ENCODE data around the gene NEDD1.
A peak's percentile ranks its signal among the peaks of the same experiment; 100 is the strongest.

NEDD1 gene, protein sequence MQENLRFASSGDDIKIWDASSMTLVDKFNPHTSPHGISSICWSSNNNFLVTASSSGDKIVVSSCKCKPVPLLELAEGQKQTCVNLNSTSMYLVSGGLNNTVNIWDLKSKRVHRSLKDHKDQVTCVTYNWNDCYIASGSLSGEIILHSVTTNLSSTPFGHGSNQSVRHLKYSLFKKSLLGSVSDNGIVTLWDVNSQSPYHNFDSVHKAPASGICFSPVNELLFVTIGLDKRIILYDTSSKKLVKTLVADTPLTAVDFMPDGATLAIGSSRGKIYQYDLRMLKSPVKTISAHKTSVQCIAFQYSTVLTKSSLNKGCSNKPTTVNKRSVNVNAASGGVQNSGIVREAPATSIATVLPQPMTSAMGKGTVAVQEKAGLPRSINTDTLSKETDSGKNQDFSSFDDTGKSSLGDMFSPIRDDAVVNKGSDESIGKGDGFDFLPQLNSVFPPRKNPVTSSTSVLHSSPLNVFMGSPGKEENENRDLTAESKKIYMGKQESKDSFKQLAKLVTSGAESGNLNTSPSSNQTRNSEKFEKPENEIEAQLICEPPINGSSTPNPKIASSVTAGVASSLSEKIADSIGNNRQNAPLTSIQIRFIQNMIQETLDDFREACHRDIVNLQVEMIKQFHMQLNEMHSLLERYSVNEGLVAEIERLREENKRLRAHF

DNA sequence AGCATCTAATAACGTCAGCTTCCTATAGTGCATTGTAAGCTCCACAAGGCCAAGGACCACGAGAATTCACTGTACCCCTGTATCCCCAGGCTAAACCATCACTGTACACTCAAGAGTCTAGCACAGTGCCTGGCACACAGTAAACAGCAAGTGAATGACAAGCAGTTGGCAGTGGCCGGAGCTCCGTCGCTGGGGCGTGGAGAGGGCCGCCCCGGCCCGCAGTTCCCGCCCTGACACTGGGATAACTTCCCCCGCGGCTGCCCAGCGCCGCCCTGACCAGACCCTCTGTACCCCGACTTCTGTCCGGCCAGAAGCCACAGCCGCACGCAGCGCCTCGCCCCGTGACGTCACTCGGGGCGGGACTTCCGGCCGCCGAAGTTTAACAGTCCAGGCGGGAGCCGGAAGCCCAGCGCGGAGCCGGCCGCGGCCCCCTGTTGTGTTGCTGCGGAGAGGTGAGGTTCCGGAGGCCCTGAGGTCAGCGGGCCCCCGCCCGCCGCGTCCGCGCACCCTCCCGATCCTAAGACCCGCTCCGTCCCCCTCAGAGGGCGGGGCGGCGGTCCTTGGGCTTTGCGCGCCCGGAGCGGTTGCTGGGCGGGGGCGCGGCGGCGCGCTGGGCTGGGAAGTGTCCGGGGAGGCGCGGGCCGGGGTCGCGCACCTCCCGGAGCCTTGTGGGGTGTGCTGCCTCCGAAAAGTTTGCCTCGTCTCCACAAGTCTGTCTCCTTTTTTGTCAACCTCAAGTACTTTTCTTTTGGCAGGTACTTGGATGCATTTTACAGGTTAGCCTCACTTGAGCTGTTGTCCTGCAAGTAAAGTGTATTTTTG, at the start of gene NEDD1:
Gene NEDD1 (plus strand): TSS at position 409 of the 822 bp plus-strand sequence. CDS start 2,503 bp downstream, outside the sequence.
- DNase-seq (ENCODE audit: low spot score) = peak; percentile 80

DNA sequence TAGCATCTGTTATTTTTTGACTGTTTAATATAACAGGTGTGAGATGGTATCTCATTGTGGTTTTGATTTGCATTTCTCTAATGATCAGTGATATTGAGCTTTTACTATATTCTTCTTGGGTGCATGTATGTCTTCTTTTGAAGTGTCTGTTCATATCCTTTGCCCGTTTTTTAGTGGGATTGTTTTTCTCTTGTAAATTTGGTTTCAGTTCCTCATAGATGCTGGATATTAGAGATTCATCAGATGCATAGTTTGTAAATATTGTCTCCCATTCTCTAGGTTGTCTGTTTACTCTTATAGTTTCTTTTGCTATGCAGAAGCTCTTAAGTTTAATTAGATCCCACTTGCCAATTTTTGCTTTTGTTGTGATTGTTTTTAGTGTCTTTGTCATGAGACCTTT, 48.9 kb upstream of the NEDD1 start:
- no peak for DNase-seq (ENCODE audit: low spot score)

DNA sequence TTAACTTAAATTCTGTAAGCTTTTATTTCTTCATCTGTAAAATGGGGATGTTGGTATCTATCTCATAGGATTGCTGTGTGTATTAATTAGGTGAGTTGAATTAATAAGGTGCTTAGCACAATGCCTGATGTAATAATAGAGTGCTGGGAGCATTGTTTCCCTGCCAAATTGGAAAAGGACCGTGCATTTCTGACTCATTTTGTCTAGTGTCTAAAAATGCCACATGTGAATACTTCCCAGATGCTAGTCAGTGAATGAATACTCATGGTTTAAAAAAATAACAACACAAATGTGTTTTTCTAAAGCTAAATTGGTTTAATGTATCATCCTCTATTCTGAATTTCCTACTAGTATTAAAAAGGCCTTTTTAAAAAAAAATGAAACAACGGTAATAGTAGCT, 45.4 kb upstream of the NEDD1 start:
- DNase-seq (ENCODE audit: low spot score) = no peak

DNA sequence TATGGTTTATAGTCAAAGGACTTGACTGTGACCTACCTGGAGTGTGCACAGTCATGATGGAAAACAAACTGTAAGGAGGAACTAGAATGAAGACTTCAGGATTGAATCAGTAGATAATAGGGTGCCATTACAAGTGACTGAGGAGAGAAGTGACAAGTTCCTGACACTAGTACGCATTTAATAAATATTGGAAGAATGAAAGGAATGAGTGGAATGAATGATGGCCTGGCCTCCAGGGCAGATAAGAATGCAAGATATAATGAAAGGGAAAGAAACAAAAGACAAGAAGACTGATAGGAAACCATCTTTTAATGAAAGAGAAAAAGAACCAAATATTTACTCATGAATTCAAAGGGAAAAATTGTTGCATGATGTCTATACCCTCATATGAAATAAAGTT, 44.7 kb upstream of the NEDD1 start:
- no peak for DNase-seq (ENCODE audit: low spot score)

DNA sequence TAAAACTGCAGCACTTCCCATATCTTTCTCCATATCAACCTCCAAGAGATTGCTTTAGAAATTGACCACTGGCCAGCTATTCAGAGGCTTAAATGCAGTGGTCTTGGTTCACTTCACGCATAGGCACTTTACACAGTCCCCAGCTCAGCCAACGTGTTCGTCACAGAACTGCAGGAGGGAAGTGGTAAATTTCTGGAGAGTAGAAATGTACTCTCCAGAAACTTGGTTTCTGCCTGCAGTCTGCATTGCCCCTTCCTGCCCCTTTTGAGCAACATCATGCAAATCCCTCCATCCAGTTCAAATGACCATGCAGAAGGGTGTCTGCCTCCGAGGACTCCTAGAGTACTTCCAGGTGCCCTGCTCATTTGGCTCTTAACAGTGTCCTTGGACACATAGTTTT, 42.7 kb upstream of the NEDD1 start:
- no peak for DNase-seq (ENCODE audit: low spot score)

DNA sequence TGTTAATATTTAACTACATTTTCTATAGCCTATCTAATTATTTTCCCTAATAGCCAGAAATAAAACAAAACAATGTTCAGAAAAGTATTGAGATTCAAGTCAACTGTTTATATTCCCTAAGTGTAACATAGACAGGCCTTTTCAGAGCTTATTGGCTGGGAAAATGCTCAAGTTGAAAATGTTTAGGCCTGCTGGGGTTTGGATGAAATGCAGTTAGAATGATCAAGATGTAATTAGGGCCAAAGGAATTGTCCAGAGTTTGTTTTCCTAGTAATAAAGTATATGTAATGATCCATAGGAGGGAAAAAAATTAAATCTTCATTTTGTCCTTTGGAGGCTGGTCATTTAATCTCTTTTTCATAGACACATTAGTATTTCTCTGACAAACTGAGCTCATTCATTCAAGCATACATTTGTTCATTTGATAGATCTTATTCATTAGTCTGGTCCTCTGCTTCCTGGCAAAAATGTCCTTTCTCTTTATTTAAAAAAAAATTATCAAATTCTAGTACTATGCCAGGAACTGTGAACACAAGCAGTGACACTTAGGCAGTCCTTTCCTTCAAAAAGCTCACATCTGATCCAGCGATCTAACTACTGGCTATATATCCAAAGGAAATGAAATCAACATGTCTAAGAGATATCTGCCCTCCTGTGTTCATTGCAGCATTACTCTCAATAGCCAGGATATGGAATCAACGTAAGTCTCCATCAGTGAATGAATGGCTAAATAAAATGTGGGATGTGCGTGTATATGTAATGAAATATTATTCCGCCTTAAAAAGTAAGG, 40.1 kb upstream of the NEDD1 start:
- no peak for DNase-seq (ENCODE audit: low spot score)

DNA sequence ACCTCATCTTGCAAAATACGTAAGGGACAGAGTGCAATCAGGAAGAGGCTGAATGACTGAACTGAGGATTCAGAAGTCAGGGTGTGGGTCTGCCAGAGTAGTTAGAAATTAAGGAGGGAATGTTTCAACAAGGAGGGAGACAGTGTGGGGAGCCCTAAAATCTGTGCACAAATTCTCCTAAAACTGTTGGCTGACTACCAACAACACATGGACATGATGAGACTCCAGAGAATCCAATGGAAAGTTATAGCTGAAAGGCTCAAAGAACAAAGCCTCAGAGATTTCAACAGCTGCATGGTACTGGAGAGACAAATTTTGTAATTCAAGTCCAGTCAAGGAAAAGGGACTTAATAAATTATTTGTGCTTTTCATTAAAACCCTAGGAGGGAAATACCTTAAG, 36.1 kb upstream of the NEDD1 start:
- DNase-seq (ENCODE audit: low spot score) = no peak

DNA sequence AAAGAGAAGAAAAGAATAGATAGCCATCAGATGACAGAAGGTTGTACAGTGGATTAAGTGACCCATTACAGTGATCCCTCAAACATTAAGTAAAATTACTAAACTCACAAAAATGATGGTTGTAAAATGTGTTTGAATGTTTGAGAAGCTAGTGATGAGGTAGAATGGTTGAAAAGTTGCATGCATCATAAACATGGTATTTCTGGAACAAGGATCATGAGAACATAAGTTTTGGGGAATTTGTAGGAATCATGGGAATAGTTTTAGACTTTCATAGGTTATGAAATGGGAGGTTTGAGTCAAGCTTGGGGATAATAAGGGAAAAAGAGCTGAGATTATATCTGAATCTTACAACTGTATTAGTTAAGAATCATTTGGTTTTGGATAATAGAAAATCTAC, 34.1 kb upstream of the NEDD1 start:
- no peak for DNase-seq (ENCODE audit: low spot score)

DNA sequence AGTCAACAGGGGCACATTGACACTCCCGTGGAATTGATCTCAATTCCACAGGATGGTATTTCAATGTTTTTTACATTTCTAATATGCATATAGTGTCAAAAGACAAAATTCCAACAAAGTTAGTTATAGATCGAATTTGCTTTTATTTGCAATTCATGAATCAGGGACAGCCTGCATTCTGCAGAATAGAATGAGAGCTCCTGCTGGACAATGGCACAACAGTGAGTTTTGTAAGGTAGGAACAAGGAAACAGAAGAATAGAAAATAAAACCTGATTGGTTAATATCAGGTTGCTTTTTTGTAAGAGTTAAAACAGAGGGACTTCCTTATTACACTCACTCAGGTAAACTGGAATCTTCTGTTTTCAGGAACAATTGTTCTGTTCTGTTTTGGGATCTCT, 32.8 kb upstream of the NEDD1 start:
- no peak for DNase-seq (ENCODE audit: low spot score)

DNA sequence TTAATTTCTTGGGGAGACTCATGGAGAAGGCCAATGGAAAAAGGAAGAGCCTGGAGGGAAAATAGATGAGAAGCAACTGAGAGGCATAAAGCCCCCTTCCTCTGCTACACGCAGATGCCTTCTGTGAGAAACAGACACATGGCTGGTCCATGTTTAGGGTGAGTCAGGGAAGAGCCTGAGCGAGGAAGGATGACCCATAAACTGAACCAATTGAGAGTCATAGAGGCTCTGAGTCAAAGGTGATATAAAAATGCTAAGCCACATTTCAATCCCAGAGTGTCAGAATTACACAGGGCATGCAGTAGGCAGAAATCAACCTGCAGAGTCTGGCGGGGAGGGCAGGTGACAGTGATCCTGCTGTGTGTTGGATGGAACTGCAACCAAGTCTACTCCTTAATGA, 30.1 kb upstream of the NEDD1 start:
- no peak for DNase-seq (ENCODE audit: low spot score)

DNA sequence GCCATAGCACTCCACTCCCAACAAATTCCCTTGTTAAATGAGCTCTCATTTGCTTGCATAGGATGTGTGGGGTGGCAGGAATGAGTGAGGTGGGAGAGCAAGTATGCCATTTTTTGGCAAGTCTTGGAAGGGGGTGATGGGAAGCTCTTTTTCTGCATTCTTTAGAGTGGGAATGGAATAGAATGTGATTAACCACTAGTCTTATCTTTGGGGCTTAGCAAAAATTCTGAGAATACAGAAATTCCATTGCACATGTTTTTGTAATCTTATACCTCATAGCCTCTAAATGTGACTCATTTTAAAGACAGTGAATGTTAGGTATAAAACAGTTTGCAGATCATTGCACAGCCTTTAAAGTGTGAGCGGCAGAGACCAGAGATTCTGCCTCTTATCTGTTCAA, 28.4 kb upstream of the NEDD1 start:
- no peak for DNase-seq (ENCODE audit: low spot score)

DNA sequence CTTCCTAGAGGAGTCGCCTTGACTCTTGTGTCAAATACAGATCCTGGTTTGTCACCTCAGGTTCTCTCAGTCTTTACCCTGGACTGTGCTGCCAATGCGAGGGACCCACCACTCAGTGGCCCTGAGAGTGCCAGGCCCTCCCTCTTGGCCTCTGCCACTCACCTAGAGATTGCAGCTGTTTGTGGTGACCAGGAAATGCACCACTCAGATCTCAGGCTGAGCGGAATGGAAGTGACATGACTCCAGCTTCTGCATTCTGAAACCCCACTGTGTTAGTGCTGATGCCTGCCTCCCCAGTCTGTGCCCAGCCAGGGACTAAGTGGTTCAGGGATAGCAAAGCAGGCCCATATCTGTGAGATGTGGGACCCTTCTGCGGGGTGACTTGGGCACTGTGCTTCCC, 27.8 kb upstream of the NEDD1 start:
- no peak for DNase-seq (ENCODE audit: low spot score)

DNA sequence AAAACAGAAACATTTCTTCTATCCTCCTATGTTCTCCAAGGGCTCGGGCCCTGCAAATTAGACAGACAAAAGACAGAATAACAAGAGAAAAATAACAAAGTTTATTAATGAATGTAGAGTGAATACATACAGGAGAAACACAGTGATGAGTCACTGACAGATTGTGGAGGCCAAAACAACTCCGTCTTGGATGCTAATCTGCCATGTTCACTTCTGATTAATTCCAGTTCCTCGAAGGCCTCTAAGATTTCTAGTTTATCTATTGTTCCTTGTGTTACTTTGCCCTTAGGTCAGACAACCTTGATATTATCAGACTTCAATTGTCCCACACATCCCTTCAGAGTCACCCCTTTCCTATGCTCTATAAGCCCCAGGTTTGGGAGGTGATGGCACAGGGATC, 26.8 kb upstream of the NEDD1 start:
- no peak for DNase-seq (ENCODE audit: low spot score)

DNA sequence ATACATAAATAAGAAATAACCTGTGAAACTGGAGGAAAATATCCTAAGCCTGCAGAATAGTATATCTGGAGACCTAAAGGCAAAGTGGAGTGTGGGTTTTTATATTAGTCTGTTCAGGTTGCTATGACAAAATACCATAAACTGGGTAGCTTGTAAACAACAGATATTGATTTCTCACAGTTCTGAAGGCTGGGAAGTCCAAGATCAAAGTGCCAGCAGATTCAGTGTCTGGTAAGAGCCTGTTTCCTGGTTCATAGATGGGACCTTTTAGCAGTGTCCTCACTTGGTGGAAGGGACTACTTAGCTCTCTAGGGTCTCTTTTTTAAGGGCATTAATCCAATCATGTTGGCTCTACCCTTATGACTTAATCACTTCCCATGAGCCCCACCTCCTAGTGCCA, 25.4 kb upstream of the NEDD1 start:
- DNase-seq (ENCODE audit: low spot score) = no peak

DNA sequence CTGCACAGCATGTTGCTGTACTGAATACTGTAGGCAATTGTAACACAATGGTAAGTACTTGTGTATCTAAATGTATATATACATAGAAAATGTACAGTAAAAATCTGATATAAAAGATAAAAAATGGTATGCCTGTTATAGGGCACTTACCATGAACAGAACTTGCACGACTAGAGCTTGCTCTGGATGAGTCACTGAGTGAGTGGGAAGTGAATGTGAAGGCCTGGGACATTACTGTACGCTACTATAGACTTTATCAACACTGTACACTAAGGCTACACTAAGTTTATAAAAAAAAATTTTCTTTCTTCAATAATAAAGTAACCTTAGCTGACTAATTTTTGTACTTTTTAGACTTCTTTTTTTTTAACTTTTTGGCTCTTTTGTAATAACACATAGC, 24.2 kb upstream of the NEDD1 start:
- no peak for DNase-seq (ENCODE audit: low spot score)

DNA sequence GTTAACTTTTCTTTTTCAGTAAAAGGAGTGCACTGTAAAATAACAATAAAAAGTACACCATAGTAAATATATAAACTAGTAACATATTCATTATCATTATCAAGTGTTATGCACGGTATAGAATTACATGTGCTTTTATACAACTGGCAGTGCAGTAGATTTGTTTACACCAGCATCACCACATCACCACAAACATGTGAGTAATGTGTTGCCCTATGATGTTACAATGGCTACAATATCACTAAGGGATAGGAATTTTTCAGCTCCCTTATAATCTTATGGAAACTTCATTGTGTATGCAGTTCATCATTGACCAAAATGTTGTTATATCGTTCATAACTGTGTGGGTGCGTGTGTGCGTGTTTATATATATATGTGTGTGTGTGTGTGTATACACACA, 23.5 kb upstream of the NEDD1 start:
- DNase-seq (ENCODE audit: low spot score) = no peak

DNA sequence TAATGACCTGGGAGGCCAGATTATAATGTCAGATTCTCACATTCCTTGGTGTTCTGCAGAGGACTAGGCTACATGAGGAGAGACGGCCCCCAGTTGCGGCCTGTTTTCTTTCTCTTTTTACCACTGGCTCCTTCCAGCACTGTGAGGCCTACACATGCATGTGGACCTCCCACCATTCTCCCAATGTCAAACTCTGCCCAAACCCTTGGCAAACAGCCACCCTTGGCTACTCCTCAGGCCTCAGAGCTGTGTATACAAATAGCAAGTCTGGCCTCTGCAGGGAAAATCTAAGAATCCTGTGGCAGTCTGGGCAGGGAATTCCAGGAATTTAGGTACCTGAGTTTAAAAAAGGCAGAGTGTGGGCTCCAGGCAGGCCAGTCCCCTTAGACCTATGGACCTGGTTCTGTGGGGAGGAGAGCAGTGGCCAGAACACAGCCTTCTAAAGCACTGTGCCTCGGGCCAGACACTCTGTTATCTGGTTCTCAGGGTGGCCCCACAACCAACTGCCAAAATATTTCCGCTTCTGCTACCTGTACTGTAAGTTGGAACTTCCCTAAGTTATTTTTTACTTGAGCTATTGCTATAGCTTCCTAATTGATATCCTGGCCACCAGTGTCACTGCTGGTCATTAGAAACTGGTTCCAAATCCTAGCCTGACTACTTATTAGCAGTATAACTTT, 19.9 kb upstream of the NEDD1 start:
- no peak for DNase-seq (ENCODE audit: low spot score)

DNA sequence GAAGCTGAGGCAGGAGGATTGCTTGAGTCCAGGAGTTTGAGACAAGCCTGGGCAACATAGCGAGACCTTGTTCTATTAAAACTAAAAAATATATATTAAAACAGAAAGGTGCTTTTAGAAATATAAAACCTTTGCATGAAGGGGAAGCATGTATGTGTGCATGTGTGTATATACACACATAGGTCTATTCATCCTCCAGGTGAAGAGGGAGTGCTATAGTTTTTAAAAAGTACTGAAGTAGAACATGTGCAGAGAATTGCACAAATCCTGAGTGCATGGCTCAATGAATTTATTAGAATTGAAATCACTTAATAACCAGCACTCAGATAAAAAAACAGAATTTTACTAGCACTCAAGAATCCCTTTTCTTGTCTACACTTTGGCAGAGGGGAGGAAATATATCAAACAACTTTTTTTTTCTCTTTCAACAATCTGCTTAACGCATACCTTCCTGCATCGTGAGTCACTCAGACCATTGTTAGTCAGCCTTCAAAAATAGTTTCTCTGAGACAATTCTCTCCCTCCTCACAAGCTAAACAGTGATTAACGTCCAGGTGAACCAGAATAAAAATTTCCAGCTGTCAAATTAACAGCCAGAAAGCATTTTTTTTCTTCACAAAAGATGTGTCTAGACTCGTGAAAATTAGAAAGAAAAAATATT, 17.7 kb upstream of the NEDD1 start:
- no peak for DNase-seq (ENCODE audit: low spot score)

DNA sequence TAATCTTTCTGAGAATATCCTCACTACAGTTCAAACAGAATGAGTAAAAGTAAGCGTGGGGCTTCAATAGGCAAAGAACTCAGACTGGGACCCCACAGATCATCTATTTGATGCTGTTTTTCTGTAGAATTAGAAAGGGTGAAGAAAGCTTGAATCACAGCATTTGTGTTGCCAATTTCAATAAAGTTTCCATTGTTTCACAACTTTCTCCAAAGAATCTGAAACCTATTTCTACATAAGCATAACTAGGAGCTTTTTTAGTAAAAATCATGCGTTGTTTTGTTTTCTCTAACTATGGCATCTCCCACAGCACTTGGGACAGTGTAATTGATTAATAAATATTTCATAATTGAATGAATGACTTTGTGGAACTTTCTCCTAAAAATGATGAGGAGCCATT, 16.7 kb upstream of the NEDD1 start:
- no peak for DNase-seq (ENCODE audit: low spot score)

DNA sequence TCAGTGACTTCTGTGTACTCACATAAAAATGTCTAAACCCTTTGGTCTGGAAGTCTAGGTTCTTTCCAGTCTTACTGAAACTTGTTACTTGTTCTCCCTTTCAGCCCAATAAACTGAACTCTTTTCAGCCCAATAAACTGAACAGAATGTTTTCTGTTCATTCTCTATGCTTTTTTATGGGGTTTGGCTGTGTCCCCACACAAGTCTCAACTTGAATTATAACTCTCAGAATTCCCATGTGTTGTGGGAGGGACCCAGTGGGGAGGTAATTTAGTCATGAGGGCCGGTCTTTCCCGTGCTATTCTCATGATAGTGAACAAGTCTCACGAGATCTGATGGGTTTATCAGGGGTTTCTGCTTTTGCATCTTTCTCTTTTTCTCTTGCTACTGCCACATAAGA, 15.0 kb upstream of the NEDD1 start:
- no peak for DNase-seq (ENCODE audit: low spot score)

DNA sequence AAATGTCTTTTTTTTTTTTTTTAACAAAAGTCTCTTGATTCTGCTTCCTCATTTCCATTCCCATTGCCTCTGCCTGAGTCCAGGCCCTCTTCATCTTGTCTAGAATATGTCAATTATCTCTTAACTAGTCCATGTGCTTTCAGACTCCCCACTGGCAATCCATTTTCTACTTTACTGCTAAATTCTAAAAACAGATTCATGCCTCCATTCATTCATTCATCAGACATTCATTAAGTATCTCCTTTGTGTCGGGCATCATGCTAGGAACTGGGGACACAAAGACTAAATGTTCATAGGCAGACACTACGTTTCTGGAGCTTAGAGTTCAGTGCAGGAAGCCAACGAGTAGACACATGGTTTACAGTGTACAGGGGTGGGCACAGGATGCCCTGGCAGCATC, 9.6 kb upstream of the NEDD1 start:
- DNase-seq (ENCODE audit: low spot score) = no peak
